ENCODE data around the gene SAMD4A. TPM values are rescaled to one million over a fixed set of nuclear protein-coding genes. Genes with fewer than 3 reads are reported as not detected.

The SAMD4A gene
- total and polyA plus RNA-seq, 2 of the 4 experiments (the other 2 are of a cell fraction) = 22.9 to 38.2 TPM

- no peak overlapping the region for H2BK5ac ChIP-seq (ENCODE audit: low read depth, low read length, poor library complexity, severe bottlenecking)
- BruUV-seq (replicated peaks) = no TSS peak
- no peaks in the 10 kb centered on the region for H4K20me1 ChIP-seq (ENCODE audit: insufficient read depth, low read length)
- no peaks in the 10 kb centered on the region for H3K4me1 ChIP-seq (ENCODE audit: control insufficient read depth, insufficient read depth, low read length)
- no peak overlapping the region for H2BK20ac ChIP-seq (ENCODE audit: low read depth, low read length)
- H3K9me3 ChIP-seq (ENCODE audit: control insufficient read depth, insufficient read depth, low read length) = peaks cover 4% of the 10 kb centered on the region; the same call in 1 of the 2 replicates
- no peak overlapping the region for H2AK9ac ChIP-seq (replicated peaks; ENCODE audit: low read depth, low read length, poor library complexity)
- no peak overlapping the region for H4K5ac ChIP-seq (ENCODE audit: low read depth, low read length)
- ATAC-seq (ENCODE audit: low read depth) (no peak), DNase-seq (no peak)
- H3K9me1 ChIP-seq (ENCODE audit: insufficient read depth, low read length) = no peaks in the 10 kb centered on the region
- no peak overlapping the region for H3K18ac ChIP-seq (ENCODE audit: low read depth, low read length)
- in situ Hi-C loops (cut with MboI; ENCODE audit: low sequenced_read_pairs) (no loop called here), intact Hi-C loops (cut with micrococcal nuclease) (no loop called here), dilution Hi-C loops (cut with HindIII; ENCODE audit: low sequenced_read_pairs, unreplicated experiment) (no loop called here)
- H3K4me2 ChIP-seq (ENCODE audit: low read depth, low read length) = no peak overlapping the region
- CTCF ChIA-PET = interaction anchor here (0.5 to 0.6 kb wide), 2 partner anchors 20 to 176 kb away, joined by 3 to 4 read pairs; no protein-coding TSS in a partner anchor
- no peak overlapping the region for H3K14ac ChIP-seq (replicated peaks; ENCODE audit: low read depth, low read length)
- no peak overlapping the region for H3K4ac ChIP-seq (ENCODE audit: low read depth, low read length)
- no peak overlapping the region for H3K56ac ChIP-seq (ENCODE audit: extremely low read depth, insufficient read depth, low read length)
- no peak overlapping the region for H3K4me3 ChIP-seq (ENCODE audit: insufficient read depth, low read depth, low read length)
- no peak overlapping the region for H4K8ac ChIP-seq (ENCODE audit: low read depth in 2 of 2, low read length in 2 of 2)
- WGBS, 2 experiments (ENCODE audit: extremely low coverage in 2 of 2, insufficient read length in 1 of 2) = no CpG with 5 or more reads among the region's 2 CpGs
- H3K9ac ChIP-seq (ENCODE audit: low read depth, low read length) = no peak overlapping the region
- H2AK5ac ChIP-seq (ENCODE audit: low read depth, low read length) = no peak overlapping the region
- no peak overlapping the region for H2AFZ ChIP-seq (replicated peaks; ENCODE audit: low read length, poor library complexity)
- H4K91ac ChIP-seq (ENCODE audit: insufficient read depth, low read depth, low read length) = no peak overlapping the region
- H3K27me3 ChIP-seq (ENCODE audit: control insufficient read depth, insufficient read depth, low read length) = peaks cover 16% of the 10 kb centered on the region
- TF ChIP-seq CHD1 (IDR thresholded peaks at IDR 0.05; ENCODE audit: low read depth, low read length) (no peak), BHLHE40 (IDR thresholded peaks at IDR 0.05; ENCODE audit: low read depth, low read length) (no peak), RFX5 (IDR thresholded peaks at IDR 0.05; ENCODE audit: low read depth, low read length) (no peak), USF2 (IDR thresholded peaks at IDR 0.05; ENCODE audit: low read depth, low read length) (no peak), MAFK (IDR thresholded peaks at IDR 0.05; ENCODE audit: low read depth, low read length) (no peak), ELK1 (IDR thresholded peaks at IDR 0.05; ENCODE audit: borderline replicate concordance, low read depth, low read length) (no peak), RAD21 (IDR thresholded peaks at IDR 0.05; ENCODE audit: low read length) (no peak), CTCF (conservative IDR thresholded peaks at IDR 0.05; ENCODE audit: low read depth, low read length) (no peak), MXI1 (IDR thresholded peaks at IDR 0.05; ENCODE audit: borderline replicate concordance, low read depth, low read length) (no peak), NFE2L2 (IDR thresholded peaks at IDR 0.05; ENCODE audit: low read depth, low read length) (no peak), SMC3 (IDR thresholded peaks at IDR 0.05; ENCODE audit: low read depth, low read length) (no peak)
- no peaks in the 10 kb centered on the region for H3K36me3 ChIP-seq (ENCODE audit: control insufficient read depth, insufficient read depth, low read length)
- POLR2A ChIA-PET (ENCODE audit: unreplicated experiment) = no interaction called here
- H3K79me1 ChIP-seq (ENCODE audit: low read depth in 1 of 2, low read length in 2 of 2) = no peaks in the 10 kb centered on the region
- H2BK15ac ChIP-seq (ENCODE audit: low read depth, low read length) = no peak overlapping the region
- H3K27ac ChIP-seq (ENCODE audit: insufficient read depth, low read length) = no peak overlapping the region
- no peak overlapping the region for H3K23ac ChIP-seq (ENCODE audit: low read depth, low read length)
- no peak overlapping the region for H2BK120ac ChIP-seq (ENCODE audit: low read depth, low read length)
Observed at GRCh38 chr14:54836231-54836630, 269.3 kb downstream of the SAMD4A start.
